ENCODE data around the gene NPTN. TPM values are rescaled to one million over a fixed set of nuclear protein-coding genes. Genes with fewer than 3 reads are reported as not detected.

The NPTN gene
- polyA plus RNA-seq, 1 donor, result 77.3 TPM

- no peak for DNase-seq
Observed at GRCh38 chr15:73517566-73517965, 115.6 kb downstream of the NPTN start.

DNA sequence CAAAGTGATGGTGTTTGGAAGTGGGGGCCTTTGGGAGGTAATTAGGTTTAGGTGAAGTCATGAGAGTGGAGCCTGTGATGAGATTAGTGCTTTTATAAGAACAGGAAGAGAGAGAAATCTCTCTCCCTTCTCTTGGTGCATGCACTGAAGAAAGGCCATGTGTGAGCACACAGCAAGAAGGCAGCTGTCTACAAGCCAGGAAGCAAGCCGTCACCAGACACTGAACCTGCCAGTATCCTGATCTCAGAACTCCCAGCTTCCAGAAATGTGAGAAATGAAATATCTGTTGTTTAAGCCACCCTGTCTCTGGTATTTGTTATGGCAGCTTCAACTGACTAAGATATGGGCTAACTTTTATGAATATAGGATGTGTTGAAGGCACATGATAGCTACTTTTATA is 117.7 kb downstream of the NPTN start:
- DNase-seq, result no peak

Other genes with a start within 250 kb of the NPTN start
- 0.23 TPM for gene REC114, start 190.2 kb downstream of the NPTN start, polyA plus RNA-seq (ENCODE audit: insufficient read length)
- gene CD276, start 51.0 kb upstream of the NPTN start, polyA plus RNA-seq (ENCODE audit: insufficient read length), result 122 TPM
- 4.3 TPM for gene INSYN1, start 120.0 kb upstream of the NPTN start, polyA plus RNA-seq (ENCODE audit: insufficient read length)
- gene TBC1D21, start 240.2 kb upstream of the NPTN start, polyA plus RNA-seq (ENCODE audit: insufficient read length), result not detected

All from hindlimb muscle (tissue), 1 donor.